Measurements from ENCODE around the gene RDH5.

Gene RDH5

DNA sequence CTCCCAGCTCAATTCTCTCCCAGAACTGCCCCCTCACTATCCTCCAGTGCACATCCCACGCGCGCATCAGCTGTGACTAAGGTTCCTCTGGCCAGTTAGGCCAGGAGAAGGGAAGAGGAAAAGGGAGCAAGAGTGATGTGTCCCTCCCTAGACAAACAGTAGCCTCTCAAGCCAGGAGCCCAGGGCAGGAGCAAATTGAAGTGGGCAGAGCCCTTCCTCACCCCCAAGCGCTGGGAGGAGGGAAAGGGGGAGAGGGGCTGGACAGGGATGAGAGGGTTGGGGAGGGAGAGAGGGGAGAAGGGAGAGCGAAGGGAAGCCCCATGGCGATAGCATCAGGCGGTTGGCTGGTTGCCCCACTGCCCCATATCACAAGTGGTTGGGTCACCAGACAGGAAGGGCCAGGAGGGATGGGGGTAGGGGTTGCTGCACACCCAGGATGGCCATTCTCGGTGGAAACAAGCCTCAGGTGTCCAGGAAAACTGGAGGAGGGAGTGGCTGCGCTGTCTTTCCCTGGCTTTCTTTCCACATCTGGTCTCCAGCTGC is 7.5 kb downstream of the RDH5 start:
- DNase-seq (ENCODE audit: low read depth in 1 of 2, low spot score in 1 of 2) = no peak

DNA sequence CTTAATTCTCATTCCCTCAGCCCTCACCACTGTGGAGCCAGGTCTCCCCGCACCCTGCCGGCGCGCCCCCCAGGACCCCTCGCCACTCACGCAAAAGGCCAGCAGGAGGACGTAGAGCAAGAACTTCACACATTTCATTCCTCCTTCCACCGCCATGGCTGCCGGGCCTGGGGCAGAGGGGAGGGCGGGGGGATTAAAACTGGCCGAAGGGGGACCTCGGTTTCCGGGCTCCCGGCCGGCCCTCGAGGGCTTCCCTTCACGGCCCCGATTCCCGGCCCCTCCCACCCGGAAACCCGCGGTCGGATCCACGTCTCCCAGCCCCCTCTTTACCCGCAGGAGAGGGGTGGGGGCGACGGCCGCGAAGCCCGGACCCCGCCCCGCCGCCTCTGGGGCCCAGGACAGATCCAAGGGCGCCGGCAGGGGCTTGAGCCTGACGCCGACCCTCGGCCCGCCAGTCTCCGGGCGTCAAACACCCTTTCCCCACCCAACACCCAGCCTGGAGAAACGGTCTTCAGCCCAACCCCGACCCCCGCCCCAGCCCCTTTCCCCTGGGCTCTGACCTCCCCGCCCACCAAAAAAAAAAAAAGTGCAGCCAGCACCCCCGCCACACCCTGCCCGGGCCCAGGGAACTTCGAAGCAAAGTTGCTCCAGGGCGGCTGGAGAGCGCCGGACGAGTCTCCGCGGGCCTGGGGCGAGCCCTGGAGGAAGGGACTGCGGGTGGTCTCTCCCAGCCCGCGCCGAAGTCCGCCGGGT is 8.2 kb downstream of the RDH5 start:
- DNase-seq (ENCODE audit: low read depth in 1 of 2, low spot score in 1 of 2) = no peak

DNA sequence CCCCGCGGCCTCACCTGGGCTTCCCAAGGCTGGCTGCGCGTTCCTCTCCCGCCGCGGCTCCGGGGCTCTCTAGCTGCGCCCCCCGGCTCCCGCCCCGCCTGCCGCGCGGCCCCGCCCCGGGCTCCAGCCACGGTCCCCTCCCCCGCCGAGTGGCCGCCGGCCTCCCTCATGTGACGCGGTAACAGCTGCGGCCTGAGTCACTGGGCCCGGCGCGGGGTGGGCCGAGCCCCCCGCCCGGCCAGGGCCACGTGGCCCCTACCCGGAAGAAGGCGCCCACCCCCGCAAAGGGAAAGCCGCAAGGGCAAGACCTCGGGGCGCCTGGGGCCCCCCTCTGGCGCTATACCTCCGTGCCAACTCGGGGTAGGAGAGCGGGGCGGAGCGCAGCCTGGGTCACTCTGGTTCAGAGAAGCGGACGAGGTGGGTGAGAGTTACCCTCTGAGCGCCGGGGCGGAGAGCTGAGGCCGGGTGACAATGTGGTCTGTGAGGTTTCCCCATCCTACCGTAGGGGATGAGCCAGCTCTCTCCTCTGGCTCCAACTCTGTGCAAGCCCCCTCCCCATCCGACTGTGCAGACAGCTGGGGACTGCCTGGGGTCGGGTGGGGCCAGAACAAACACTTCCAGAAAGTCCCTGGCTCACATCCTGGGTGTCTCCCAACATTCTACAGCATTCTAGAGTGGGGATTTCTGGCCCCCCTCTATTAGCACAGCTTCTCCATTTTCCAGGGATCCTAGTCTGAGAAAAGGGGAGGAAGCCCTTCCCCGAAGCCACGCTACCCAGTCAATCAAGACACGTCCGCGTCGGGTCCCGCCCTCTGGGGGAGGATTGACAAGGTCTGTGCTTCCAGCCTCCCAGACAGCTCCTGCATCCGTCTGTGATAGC is 9.0 kb downstream of the RDH5 start, which contains the start of gene CD63:
Gene CD63 (minus strand): TSS at position 71 of the 880 bp plus-strand sequence. CDS start 668 bp downstream, outside the sequence.
- DNase-seq (ENCODE audit: low read depth in 1 of 2, low spot score in 1 of 2) = peak in 1 of 2 donors; percentile 59

DNA sequence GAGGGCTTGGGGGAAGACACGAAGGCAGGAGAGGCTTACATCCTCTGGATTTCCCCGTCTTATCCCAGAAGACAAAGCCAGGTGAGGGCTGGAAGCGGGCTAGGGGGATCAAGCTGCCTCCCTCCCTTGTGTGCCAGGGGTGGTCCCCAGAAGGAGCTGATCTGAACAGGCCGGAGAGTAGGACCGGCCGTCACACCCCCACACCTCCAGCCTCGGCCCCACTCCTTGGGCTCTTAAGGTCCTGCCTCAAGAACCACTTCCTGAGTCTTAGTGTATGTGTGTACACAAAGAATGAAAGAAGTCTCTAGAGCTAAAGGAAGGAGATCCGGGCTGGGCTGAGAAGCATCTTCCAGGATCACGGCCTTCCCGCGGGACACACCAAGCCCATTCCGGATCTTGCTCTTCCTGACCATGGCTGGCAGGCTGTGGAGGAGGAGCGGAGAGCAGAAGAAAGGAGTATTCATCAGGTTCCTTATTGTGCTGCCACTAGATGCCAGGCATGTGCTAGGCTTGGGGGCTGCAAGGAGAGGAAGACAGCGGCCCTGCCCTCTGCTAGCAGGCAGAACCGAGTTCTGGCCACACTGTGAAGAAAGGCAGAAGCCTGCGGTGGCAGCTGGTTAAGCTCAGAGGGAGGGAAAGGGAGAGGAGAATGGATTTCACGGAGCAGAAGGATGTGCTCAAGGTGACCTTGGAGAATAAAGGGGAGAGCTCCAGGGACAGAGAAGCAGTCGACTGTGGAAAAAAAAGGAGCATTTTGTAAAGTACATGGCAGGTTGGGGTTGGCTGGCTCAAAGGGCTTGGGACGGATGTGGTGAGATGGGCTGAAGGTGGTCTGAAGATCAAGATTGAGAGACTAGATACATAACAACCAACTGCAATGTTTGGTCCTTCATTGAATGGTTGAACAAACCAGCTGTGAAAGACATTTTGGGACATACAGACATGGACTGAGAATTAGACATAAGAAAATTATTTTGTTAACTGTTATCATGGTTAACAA is 9.9 kb downstream of the RDH5 start:
- no peak for DNase-seq (ENCODE audit: low read depth in 1 of 2, low spot score in 1 of 2)

DNA sequence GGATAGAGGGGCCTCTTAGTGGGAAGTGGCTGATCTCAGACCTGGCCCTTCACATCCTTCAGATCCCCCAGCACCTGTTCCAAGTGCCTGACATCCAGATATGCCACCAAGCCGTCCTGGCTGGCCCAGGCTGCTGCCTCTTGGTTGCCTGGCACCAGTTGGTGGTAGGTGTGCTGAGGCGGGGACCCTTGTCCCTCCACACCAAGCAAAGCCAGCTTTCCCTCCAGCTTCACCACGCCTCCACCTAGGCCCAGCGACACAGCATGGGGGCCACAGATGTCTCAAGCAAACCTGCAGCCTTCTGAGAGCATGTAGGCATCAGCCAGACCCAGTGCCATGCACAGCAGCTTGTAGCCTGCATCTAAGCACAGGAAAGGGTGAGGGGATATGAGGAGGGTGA is 12.1 kb downstream of the RDH5 start:
- DNase-seq (ENCODE audit: low read depth in 1 of 2, low spot score in 1 of 2) = no peak

DNA sequence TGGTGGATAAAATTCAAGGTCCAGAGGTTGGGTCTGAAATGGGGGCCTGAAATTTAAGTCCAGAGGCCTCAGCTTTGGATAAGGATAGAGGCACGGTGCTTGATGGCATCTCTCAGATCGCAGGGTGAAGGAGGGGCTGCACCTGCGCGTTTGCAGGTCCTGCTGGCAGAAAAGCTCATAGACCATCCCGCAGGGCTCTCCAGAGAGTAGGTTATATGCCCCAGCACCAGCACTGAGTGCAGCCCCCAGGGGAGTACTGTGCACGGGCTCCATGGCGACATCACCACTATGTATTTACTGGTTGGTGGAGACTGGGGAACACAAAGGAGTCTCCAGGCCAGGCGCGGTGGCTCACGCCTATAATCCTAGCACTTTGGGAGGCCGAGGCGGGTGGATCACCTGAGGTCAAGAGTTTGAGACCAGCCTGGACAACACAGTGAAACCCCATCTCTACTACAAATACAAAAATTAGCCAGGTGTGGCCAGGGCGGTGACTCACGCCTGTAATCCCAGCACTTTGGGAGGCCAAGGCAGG is 12.9 kb downstream of the RDH5 start:
- no peak for DNase-seq (ENCODE audit: low read depth in 1 of 2, low spot score in 1 of 2)

DNA sequence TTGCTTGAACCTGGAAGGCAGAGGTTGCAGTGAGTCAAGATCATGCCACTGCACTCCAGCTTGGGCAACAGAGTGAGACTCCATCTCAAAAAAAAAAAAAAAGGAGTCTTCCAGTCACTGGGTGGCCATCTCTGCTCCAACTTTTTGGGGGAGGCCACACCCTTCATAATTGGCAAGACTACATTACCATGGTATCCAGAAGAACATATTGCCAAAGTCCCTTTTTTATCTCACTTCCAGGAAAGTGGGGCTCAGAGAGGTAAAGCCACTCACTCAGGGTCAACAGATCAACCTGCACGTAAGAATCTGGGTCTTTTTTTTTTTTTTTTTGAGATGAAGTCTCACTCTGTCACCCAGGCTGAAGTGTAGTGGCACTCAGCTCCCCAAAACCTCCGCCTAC is 13.7 kb downstream of the RDH5 start:
- no peak for DNase-seq (ENCODE audit: low read depth in 1 of 2, low spot score in 1 of 2)

DNA sequence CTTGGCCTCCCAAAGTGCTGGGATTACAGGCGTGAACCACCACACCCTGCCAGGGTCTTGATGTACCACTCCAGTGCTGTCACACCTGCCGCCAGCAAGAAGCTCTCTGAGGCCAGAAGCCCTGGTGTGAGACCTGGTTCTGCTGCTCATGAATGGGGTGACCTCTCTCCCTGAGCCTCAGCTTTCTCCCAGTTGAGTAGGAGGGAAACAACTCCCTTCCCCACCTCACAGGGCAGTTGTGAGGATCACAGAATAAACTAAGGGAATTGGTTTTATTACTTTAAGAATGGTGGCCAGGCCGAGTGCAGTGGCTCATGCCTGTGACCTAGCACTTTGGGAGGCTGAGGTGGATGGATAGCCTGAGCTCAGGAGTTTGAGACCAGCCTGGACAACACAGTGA is 14.4 kb downstream of the RDH5 start:
- no peak for DNase-seq (ENCODE audit: low read depth in 1 of 2, low spot score in 1 of 2)

DNA sequence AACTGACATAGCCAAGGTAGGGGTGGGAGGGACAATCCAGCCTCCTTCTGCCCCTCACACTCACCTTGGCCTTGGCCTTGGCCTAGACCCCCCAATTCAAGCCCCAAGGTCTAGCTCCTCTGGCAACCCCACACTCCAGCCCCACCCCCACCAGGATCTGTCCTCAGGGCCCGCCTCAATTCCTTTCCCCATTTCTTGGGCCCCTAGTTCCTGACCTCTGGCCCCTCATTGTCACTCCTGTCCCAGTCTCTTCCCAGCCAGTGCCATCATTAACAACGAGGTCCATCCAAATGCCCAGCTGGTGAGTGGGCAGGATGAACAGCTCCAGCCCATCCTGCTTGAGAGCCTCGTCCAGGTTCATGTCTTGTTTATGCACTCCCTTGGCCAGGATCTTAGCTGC is 15.9 kb downstream of the RDH5 start:
- no peak for DNase-seq (ENCODE audit: low read depth in 1 of 2, low spot score in 1 of 2)

DNA sequence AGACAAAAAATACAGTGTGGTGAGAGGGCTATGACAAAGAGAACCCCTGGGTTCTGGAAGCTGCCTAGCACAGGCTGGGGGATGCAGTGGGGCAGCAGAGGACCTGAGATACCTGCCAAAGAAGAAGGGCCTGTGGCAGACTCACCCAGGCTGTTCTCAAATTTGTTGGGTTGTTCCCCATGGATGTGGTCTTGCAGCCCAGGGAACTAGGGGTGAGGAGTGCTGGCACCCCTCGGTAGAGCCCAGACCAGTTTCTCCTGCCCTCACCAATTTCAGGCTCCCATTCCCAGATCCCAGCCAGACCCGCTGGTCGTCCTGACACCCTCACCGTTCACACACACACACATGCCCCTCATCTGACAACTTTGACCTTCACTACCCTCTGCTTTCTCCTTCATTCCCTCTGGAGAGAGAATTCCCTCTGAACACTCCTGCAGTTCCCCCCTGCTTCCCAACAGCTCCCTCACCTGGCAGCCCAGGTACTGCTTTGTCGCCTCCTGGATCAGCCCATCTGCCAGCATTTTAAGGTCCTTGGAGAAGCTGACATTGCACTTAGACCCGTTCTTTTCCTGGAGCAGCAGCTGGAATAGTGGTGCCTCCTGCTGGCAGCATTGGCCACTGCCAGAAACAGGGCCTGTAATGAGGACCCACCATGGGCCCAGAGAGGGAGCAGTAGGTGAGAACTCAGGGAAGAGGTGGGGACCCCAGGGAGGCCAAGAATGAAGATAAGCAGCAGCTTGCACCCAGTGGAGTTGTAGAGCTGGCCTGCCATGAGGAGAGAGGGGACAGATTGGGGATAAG is 16.8 kb downstream of the RDH5 start:
- peak in 1 of 2 donors; percentile 34 for DNase-seq (ENCODE audit: low read depth in 1 of 2, low spot score in 1 of 2)

DNA sequence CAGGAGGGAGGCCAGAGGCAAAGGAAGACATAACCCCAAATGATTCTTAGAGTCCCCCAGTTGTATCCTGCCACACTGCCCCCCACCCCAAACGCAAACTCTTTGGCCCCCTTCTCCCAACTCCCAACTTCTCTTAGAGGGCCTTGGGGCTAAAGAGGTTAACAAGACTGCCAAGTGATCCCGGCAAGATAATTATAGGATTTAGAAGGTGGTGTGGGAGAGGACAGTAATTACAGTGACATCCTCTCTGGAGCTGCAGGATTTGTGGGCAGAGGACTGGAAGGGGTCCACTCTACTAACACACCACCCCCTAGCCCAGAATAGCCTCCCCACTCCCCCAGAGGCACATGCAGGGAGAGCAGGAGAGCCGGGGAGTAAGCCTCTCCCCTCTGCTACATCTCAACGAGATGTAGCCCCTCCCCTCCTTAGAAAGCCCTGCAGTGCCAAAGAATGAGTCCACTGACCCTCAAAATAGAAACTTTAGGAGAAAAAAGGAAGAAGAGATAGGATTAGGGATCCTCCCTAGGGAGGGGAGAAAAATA is 17.5 kb downstream of the RDH5 start:
- no peak for DNase-seq (ENCODE audit: low read depth in 1 of 2, low spot score in 1 of 2)

DNA sequence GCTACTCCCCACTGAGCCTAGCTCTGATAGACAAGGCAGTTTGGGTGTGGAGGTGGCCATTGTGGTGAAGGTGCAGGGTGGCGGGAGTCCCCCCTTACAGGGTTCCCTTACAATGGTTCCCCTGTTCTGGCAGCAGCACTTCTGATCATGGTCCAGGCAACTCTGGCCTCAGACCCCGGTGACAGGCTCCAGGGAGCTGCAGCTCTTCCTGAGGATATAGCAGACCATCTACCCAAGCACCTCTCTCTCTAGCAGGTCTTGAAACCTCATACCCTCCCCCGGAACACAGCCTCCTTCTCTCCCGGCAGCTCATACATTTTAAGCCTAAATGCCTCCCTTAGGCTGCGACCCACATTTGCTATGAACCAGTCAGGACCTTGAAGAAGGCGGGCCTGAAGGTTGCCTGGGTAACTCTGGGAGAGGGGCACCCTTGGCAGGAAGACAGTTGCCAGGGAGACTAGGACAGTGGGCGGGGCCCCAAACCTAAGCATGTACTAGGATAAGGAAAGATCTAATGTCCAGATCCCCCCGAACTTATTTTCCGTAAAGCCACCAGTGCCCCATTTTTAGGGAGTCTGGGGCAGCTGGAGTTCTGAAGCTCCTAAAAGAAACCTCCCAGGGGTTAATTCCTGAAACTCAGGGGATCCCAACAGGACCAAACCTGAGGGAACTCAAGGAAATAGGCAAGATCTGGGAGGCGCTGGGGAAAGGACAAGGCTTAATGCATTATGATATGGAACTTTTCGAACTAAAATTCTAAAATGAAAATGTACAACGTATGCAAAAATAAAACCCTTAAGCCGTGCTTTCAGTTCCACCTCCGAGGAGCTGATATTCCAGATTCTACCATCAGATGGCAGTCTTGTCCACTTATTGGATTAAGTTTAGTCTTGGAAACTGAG is 18.2 kb downstream of the RDH5 start:
- DNase-seq (ENCODE audit: low read depth in 1 of 2, low spot score in 1 of 2) = peak; percentile 45

DNA sequence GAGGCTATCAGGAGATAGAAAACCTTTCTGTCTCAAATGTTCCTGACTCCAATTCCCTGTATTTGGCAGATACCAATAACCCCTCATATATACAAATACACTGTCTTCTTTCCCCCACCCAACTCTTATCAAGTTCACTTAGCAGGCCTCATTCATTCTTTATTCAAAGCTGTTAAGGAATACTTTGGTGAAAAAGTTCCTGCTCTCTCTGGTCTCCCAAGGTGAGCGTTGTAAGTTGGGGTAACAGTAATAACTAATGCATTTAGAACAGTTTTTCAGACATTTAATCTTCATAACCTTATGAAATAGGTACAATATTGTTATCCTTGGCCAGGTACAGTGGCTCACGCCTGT is 18.8 kb downstream of the RDH5 start:
- DNase-seq (ENCODE audit: low read depth in 1 of 2, low spot score in 1 of 2) = no peak

DNA sequence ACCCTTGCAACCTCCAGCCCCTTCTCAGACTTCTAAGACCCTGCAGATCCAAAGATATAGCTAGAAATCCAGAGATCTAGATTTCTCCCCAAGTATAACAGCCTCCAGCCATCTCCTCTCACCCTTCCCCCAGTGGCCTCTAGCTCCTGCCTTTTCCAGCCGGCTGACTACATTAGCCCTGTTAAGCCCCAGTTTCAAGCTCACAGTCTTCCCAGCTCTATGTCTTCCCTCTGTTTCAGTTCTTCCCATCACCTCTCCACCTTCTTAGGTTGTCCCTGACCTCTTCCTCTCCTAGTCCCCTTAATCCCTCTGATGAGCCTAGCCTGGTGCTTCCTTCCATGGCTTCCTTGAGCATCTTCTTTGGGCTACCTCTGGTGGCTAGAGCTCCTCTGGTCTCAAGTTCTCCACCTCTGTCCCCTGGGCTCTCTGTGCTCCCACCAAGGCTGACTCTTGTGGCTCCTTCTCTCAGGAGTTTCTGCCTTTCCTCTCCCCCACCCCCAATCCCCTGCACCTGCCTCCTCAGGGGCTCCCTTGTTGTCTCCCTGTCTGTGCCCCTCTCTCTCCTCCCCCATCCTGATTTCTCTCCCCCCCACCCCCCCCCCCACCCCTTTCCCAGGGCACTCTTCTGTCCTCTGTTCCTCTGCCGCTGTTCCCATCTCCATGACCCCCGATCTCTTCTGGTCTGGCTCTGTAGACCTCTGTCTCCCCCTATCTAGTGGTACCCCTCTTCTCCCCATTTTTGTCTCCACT is 21.9 kb downstream of the RDH5 start:
- no peak for DNase-seq (ENCODE audit: low read depth in 1 of 2, low spot score in 1 of 2)

DNA sequence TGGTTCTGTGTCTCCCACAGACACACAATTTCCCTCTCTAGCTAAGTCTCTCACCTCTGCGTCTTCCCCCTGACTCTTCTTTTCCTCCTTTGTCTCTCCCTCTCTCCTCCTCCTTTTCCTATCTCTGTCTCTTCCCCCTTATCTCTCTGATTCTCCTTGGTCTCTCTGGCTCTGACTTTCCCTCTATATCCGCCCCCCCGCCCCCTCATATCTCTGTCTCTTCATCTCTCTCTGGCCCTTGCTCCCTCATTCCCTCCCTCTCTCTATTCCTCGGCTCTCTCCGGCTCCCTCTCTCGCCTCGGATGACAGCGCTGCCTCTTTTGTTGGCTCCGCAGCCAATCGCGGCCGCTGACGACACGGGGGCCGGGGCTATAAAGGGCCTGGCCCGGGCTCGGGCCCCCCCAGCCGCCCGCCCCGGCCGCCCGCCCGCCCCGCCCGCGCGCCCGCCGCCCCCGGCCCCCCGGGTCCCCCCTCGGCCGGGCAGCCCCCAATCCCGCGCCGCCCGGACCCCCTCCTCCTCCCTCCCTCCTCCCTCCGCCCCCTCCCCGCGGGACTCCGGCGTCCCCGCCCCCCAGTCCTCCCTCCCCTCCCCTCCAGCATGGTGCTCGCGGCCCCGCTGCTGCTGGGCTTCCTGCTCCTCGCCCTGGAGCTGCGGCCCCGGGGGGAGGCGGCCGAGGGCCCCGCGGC is 22.7 kb downstream of the RDH5 start, which contains the start of gene GDF11:
Gene GDF11 (plus strand): TSS at position 404 of the 687 bp plus-strand sequence. CDS start 195 bp downstream, at position 599.
- peak; percentile 51 to 65 for DNase-seq (ENCODE audit: low read depth in 1 of 2, low spot score in 1 of 2)

DNA sequence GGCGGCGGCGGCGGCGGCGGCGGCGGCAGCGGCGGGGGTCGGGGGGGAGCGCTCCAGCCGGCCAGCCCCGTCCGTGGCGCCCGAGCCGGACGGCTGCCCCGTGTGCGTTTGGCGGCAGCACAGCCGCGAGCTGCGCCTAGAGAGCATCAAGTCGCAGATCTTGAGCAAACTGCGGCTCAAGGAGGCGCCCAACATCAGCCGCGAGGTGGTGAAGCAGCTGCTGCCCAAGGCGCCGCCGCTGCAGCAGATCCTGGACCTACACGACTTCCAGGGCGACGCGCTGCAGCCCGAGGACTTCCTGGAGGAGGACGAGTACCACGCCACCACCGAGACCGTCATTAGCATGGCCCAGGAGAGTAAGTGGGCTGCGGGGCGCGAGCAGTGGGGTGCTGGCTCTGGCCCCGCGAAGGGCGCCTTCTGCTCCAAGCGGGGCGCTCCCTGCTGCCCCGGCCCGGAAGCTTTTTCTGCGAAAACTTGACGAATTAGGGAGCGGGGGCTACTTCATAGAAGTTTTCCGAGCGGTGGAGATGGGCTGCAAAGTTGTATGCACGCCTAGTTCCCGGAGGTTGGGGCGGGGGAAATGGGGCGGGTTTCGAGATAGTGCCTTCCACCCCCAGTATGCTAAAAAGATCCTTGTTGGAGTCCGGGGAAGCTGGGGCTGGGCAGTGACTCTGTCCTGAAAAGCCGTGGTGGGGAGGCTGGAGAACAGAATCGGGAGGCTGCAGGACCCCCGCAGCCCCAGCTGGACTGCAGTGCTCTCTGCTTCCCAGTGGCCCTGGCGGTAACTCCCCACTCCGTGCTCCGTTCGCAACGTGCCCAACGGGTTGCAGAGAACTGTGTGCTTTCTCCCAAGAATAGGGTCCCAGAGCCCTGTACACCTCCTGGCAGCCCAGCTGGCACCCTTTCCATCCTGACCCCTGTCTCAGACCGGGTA is 23.5 kb downstream of the RDH5 start:
- peak in 1 of 2 donors; percentile 26 for DNase-seq (ENCODE audit: low read depth in 1 of 2, low spot score in 1 of 2)
